Endothelial cell of umbilical vein (primary cell): Measurements from ENCODE around the gene SPAG9.

Experiments used
- EZH2 ChIP-seq: IDR thresholded peaks from 2 replicates; pipeline ENCODE4 v1.6.1; 2012; ENCODE audit warnings: borderline replicate concordance, low read depth, mild to moderate bottlenecking, moderate library complexity, low read length, inconsistent platforms; ENCODE audit not compliant: severe bottlenecking
- JUN ChIP-seq: IDR thresholded peaks from 2 replicates; pipeline ENCODE4 v1.6.1; 2011; ENCODE audit warnings: borderline replicate concordance, low read depth; ENCODE audit not compliant: insufficient read length, insufficient read depth
- MYC ChIP-seq: IDR thresholded peaks from one replicate; pipeline ENCODE4 v1.6.1; 2011; ENCODE audit warnings: mild to moderate bottlenecking, low read depth, low read length
- POLR2A ChIP-seq: IDR thresholded peaks from 2 replicates; pipeline ENCODE4 v1.6.1; 2012; ENCODE audit warnings: low read depth, mild to moderate bottlenecking, control low read depth, low read length
- POLR2AphosphoS5 ChIP-seq: IDR thresholded peaks from 2 replicates; pipeline ENCODE4 v1.6.1; 2012; ENCODE audit warnings: low read depth, mild to moderate bottlenecking, control low read depth, low read length, moderate library complexity; ENCODE audit not compliant: insufficient read depth
- TF ChIP-seq, protein P1 (sequence below), 2 donors: IDR thresholded peaks; 1 replicate in 1 of 2; 2 replicates in 1 of 2; pipeline ENCODE4 v1.5.1; 2011; ENCODE audit warnings: low read length in 2 of 2, mild to moderate bottlenecking in 2 of 2, moderate library complexity in 2 of 2, control low read depth in 1 of 2, inconsistent platforms in 1 of 2, low read depth in 1 of 2; ENCODE audit not compliant: insufficient read depth in 1 of 2; ENCODE audit errors: extremely low read depth in 1 of 2
- TF ChIP-seq, protein P2 (sequence below): IDR thresholded peaks from 2 replicates; pipeline ENCODE4 v1.6.1; 2011; ENCODE audit not compliant: insufficient read depth, insufficient read length

DNA sequence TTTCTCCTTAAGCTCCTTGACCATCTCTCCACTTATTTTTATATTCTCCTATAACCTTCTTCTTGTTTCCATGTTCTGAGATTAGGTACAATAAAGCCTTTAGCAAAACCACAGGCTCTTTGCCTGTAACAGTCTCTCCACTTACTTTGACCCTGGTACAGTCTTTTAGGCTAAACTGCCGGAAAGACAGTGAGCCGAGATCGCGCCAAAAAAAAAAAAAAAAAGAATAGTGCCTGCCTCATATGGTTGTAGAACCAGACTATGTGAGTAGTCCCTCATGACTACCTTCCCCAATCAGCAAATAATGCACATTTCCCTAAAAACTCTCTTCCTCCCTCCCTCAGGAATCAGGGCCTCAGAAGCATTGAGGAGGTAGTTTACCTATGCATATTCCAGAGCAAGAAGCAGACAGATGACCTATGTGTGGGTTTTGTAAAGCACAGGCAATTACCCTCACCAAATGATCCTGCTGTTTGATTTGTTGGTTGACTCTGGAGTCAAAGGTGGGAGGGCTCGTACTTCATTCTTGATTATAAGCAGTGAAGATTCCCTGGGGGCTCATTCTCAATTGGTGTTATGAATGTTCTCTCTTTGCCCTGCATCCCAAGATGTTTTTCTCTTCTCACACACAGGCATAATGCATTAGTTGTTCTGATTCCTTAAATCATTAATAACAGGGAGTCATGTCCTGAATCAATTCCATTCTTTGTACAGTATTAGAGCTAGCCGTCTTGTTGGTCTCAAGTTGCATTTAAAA lies 23.8 kb upstream of the SPAG9 start:
- TF ChIP-seq POLR2A: no peak
- TF ChIP-seq, protein P1, sequence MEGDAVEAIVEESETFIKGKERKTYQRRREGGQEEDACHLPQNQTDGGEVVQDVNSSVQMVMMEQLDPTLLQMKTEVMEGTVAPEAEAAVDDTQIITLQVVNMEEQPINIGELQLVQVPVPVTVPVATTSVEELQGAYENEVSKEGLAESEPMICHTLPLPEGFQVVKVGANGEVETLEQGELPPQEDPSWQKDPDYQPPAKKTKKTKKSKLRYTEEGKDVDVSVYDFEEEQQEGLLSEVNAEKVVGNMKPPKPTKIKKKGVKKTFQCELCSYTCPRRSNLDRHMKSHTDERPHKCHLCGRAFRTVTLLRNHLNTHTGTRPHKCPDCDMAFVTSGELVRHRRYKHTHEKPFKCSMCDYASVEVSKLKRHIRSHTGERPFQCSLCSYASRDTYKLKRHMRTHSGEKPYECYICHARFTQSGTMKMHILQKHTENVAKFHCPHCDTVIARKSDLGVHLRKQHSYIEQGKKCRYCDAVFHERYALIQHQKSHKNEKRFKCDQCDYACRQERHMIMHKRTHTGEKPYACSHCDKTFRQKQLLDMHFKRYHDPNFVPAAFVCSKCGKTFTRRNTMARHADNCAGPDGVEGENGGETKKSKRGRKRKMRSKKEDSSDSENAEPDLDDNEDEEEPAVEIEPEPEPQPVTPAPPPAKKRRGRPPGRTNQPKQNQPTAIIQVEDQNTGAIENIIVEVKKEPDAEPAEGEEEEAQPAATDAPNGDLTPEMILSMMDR (IDR thresholded peaks at IDR 0.05; ENCODE audit: extremely low read depth in 1 of 2, insufficient read depth in 1 of 2, low read depth in 1 of 2, low read length in 2 of 2): no peak
- TF ChIP-seq POLR2AphosphoS5: no peak
- TF ChIP-seq, protein P2, sequence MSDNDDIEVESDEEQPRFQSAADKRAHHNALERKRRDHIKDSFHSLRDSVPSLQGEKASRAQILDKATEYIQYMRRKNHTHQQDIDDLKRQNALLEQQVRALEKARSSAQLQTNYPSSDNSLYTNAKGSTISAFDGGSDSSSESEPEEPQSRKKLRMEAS: no peak
- no peak for TF ChIP-seq MYC
- no peak for TF ChIP-seq EZH2
- TF ChIP-seq JUN: no peak
